Omental fat pad (tissue), 4 donors: ENCODE measurements around the gene LZTR1. TPM values are rescaled to one million over a fixed set of nuclear protein-coding genes. Genes with fewer than 3 reads are reported as not detected.
A peak's percentile ranks its signal among the peaks of the same experiment; 100 is the strongest.

Source experiments
- ATAC-seq: fragments of 150-250 bp; one replicate; pipeline ENCODE4 v1.9.1; 2016; ENCODE audit warnings: mild to moderate bottlenecking, moderate library complexity; ENCODE audit not compliant: low FRiP score
- DNase-seq: peaks from one replicate; pipeline ENCODE4 v3.0.0-alpha.2; 2019; ENCODE audit warnings: low spot score
- total RNA-seq, 4 donors: library from RNA; depleted of rRNA; stranded (reverse); fragments of >200 nt; gene quantifications; one replicate each; pipeline ENCODE4 v1.1.0, GENCODE V29; 2016
- TF ChIP-seq, protein P1 (sequence below), 3 donors: fragments of 450-650 bp; IDR thresholded peaks; one replicate each; pipeline ENCODE4 v1.5.1; 2016 to 2017; ENCODE audit warnings: antibody characterized with exemption in 3 of 3, mild to moderate bottlenecking in 3 of 3, moderate library complexity in 2 of 3

LZTR1 gene
- total RNA-seq, 4 donors from 2014 or later = 45.8 to 66.5 (median 56.9) TPM

DNA sequence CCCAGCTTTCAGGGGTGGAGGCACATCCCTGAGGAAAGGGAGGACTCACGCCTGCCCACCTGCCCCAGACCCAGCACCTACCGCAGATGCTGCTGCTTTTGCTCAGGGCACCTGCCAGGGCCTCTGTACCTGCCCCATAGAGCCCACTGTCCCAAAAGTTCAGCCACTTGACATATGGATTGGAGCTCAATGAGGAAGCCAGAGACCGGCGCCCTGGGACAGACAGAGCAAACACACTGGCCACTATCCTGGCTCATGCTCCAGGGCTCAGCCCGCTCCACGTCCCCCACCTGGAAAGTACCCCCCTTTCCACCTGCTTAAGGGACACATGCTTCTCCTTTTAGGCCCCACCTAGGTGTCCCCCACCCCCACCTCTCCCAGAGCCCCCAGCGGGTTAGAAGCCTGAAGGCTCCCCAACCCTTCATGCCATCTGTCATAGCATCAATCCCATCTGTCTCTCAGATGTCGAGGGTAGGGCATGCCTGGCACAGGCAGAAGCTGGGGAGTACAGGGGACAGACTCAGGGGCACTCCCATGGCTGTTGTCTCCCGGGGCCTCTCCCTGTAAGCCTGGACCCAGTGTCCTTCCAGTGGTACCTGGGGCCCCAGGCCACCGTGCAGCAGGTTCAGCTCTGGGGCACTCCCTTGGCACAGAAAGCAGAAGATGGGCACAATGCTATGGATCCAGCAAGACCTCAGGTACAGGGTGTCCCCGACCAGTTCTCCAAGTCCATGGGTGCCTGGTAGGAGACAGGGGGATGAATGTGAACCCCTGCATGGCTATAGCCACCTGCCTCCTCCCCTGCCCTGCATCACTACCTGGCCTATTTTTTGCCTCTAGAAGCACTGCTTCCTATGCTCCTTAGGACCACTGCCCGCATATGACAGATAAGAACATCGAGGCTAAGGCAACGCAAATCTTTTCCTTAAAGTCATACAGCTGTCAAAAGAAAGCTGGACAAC lies 30.6 kb downstream of the LZTR1 start:
- DNase-seq (no peak), ATAC-seq (no peak)
- TF ChIP-seq, protein P1, sequence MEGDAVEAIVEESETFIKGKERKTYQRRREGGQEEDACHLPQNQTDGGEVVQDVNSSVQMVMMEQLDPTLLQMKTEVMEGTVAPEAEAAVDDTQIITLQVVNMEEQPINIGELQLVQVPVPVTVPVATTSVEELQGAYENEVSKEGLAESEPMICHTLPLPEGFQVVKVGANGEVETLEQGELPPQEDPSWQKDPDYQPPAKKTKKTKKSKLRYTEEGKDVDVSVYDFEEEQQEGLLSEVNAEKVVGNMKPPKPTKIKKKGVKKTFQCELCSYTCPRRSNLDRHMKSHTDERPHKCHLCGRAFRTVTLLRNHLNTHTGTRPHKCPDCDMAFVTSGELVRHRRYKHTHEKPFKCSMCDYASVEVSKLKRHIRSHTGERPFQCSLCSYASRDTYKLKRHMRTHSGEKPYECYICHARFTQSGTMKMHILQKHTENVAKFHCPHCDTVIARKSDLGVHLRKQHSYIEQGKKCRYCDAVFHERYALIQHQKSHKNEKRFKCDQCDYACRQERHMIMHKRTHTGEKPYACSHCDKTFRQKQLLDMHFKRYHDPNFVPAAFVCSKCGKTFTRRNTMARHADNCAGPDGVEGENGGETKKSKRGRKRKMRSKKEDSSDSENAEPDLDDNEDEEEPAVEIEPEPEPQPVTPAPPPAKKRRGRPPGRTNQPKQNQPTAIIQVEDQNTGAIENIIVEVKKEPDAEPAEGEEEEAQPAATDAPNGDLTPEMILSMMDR (IDR thresholded peaks at IDR 0.05) = no peak

DNA sequence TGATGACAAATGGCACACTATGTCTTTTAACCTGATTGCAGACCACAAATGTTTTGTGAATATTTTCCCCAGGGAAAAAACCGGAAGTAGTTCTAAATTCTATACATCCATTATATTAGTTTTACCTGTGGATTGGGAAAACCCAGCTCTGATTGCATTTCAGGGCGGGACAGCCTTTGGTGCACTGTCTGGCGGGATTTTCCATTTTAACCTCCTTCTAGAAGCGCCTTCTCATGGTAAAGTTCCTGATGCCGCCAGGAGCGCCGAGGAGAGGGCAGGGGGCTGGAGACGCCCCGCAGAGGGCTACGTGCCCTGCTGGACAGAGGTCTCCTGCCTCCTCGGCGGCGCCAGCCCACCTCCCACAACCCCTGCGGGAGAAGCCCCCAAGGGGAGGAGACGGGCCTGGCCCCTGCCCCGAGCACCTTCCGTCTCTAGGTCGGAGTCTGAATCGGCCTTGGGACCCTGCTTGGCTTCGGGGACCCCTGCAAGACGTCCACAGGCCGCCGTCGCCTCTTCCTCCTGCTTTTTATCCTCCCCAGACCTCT lies 31.6 kb downstream of the LZTR1 start:
- TF ChIP-seq, protein P1 (IDR thresholded peaks at IDR 0.05) = no peak
- no peak for DNase-seq
- no peak for ATAC-seq

DNA sequence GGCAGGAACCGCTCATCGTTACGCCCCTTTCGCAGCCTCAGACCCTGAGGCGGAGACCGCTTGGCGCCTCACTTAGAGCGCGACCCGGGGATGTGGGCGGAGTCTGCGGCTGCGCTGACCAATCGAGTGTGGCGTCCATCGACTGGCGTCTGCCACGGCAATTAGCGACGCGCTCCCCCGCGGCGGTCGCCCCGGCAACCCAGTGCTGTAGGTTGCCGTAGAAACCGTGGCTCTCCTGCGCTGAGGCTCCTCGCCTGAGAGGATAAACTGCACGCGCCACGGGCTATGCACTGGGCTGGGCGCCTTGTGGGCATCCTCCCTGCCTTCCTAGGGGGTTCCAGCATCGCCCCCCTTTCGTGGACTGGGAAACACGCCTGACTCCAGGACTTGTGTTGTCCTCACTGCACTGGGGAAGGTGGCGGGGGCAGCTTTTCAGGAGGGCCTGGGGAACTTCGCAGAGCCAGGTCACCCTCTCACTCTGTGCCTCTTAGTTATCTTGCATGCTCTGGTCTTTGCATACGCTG lies 32.2 kb downstream of the LZTR1 start:
- DNase-seq (peak; percentile 37), ATAC-seq (peak; percentile 65)
- TF ChIP-seq, protein P1 (IDR thresholded peaks at IDR 0.05) = no peak

DNA sequence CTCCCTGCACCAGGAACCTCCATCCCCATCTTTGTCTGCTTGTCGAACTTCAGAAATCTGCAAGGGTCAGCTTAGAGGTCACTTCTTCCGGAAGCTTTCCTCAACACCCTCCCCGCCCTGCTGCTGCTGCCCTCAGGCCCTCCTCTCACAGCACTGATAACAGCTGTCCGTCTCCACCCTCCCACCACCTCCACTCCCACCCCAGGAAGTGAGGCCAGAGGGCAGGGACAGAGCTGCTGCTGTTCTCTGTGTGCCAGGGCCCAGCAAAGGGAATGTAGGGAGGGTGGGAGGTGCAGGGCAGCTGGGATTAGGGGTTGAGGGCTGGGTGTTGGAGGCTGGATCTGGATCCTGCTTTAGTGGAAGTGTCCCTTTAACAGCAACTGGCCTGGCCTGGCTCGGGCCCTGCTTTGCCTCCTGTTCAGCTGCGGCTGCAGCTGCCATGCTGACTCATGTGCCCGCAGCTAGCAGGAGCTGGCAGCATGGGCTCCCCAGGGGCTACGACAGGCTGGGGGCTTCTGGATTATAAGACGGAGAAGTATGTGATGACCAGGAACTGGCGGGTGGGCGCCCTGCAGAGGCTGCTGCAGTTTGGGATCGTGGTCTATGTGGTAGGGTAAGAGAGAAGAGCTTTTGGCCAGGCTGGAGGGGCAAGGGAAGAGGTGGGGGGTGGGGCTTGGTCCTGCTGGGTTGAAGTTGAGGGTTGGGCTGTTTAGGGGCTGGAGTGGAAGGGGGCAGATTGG lies 32.8 kb downstream of the LZTR1 start, which contains the start of gene P2RX6:
Gene P2RX6 (plus strand): TSS at position 440 of the 740 bp plus-strand sequence. CDS start 10 bp downstream, at position 450.
- DNase-seq (no peak), ATAC-seq (peak; percentile 39)
- TF ChIP-seq, protein P1 (IDR thresholded peaks at IDR 0.05) = no peak

DNA sequence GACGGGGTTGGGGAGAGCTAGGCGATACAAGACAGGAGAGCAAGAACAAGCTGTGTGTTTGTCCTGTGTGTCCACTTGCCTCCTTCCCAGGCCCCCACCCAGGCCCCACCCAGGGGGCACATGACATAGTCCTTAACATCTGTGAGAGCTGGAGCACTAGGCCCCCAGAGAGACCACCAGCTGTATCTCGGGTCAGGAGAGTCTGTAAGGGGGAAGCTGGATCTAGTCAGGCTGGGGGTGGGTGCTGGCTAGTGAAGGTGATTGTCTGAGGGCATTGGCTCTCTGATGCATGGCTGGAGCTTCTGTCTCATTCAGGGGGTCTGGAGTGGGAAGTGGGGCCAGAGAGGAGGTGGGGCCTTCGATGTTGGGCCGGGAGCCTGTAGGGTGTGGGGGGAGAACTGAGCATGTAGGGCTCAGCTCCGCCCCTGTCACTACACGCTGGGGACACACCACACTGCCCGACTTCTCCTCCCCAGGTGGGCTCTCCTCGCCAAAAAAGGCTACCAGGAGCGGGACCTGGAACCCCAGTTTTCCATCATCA lies 33.4 kb downstream of the LZTR1 start:
- TF ChIP-seq, protein P1 (IDR thresholded peaks at IDR 0.05) = no peak
- no peak for DNase-seq
- no peak for ATAC-seq

DNA sequence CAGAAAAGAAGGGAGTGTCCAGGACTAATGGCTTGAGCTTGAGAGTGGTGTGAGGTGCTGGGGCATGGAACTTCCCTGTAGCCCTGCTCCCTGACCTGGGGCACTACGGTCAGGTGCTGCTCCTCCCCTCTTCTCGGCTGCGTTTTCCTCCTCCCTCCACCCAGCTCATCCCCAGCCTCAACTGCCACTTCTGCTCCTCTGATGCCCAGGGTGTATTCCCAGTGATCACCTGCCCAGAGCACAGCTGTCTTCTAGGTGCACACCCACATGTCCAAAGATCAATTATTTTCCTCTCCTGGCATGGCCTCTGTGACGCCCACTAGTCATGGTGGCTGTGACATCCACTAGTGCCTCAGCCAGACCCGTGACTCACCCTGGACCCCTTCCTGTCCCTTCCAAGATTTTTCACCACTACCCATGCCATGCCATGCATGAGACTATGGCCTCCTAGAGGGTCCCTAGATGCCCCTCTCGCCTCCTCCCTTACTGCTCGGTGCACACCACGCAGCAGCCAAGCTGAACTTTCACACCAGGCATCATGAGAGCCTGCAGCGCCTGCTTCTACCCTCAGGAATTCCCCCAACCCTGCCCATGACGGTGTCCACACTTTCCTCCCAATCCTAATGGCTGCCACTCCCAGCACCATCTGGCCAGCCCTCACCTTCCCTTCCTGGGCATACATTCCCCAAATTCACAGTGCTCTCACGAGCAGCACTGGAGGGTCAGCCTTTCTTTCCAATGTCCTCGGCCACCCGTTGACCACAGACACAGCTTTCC lies 34.7 kb downstream of the LZTR1 start:
- DNase-seq (no peak), ATAC-seq (no peak)
- TF ChIP-seq, protein P1 (IDR thresholded peaks at IDR 0.05) = no peak
